Stimulated activated naive CD4-positive, alpha-beta T cell (primary cell): Measurements from ENCODE around the gene MIPOL1.

ENCODE experiments used
- DNase-seq, 6 experiments: peaks; one replicate each; lab custom pipeline; 2025; lab: John Stamatoyannopoulos, UW

MIPOL1 gene

GRCh38 chr14:37599507-37600368 is 402.0 kb downstream of the MIPOL1 start:
- DNase-seq = no peak

- DNase-seq = no peak
These were observed 403.4 kb downstream of the MIPOL1 start for GRCh38 chr14:37600880-37601741.

GRCh38 chr14:37601865-37602264 is 404.1 kb downstream of the MIPOL1 start:
- no peak for DNase-seq
